ENCODE results near the gene ETNK2. TPM values are rescaled to one million over a fixed set of nuclear protein-coding genes. Genes with fewer than 3 reads are reported as not detected.

Gene ETNK2
- polyA plus RNA-seq, 1 experiment: 25.6 TPM

DNA sequence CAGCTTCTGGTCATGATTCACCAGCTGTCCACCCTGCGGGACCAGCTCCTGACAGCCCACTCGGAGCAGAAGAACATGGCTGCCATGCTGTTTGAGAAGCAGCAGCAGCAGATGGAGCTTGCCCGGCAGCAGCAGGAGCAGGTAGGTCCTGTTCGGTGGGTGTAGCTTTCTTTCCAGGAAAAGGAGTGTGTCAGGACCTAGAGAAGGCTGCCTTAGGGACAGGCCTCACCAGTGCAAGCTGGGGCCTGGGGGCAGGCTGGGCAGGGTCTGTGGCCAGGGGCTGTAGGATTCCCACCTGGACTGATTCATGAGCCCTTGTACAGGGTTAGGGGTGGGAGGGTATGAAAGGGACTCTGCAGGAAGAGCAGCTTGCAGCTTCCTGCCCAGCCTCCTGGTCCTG is 35.3 kb downstream of the ETNK2 start:
- ChIA-PET POLR2A (no interaction called here), CTCF (interaction anchor here (1.1 to 2.0 kb wide), 2 partner anchors 13 to 245 kb away, joined by 5 to 29 read pairs; no protein-coding TSS in a partner anchor)
- Histone ChIP-seq H3K27me3 (ENCODE audit: control insufficient read depth, insufficient read depth, low read length) (no peaks in the 10 kb centered on the region), H3K9me3 (ENCODE audit: control insufficient read depth, insufficient read depth, low read length) (no peaks in the 10 kb centered on the region), H3K27ac (ENCODE audit: low read depth, low read length) (no peak overlapping the region), H3K4me3 (ENCODE audit: low read depth, low read length) (no peak overlapping the region)
- no peak for DNase-seq (ENCODE audit: low read depth, low spot score)
- TF ChIP-seq, protein P1, sequence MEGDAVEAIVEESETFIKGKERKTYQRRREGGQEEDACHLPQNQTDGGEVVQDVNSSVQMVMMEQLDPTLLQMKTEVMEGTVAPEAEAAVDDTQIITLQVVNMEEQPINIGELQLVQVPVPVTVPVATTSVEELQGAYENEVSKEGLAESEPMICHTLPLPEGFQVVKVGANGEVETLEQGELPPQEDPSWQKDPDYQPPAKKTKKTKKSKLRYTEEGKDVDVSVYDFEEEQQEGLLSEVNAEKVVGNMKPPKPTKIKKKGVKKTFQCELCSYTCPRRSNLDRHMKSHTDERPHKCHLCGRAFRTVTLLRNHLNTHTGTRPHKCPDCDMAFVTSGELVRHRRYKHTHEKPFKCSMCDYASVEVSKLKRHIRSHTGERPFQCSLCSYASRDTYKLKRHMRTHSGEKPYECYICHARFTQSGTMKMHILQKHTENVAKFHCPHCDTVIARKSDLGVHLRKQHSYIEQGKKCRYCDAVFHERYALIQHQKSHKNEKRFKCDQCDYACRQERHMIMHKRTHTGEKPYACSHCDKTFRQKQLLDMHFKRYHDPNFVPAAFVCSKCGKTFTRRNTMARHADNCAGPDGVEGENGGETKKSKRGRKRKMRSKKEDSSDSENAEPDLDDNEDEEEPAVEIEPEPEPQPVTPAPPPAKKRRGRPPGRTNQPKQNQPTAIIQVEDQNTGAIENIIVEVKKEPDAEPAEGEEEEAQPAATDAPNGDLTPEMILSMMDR (IDR thresholded peaks at IDR 0.05; ENCODE audit: low read depth, low read length): no peak

DNA sequence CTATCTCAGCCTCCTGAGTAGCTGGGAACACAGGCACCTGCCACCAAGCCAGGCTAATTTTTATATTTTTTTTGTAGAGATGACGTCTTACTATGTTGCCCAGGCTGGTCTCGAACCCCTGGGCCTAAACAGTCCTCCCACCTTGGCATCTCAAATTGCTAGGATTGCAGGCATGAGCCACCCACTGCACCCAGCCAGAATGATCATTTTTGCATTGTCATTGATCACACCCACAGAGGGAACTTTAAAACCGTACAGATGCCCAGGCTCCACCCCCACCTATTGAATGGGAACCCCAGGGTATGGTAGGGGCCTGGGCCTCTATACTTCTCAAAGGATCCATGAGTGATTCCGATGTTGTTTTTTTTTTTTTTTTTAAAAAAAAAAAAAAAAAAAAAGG is 36.7 kb downstream of the ETNK2 start:
- Histone ChIP-seq H3K9me3 (ENCODE audit: control insufficient read depth, insufficient read depth, low read length) (no peaks in the 10 kb centered on the region), H3K4me3 (ENCODE audit: low read depth, low read length) (no peak overlapping the region), H3K27ac (ENCODE audit: low read depth, low read length) (no peak overlapping the region), H3K27me3 (ENCODE audit: control insufficient read depth, insufficient read depth, low read length) (no peaks in the 10 kb centered on the region)
- TF ChIP-seq, protein P1 (IDR thresholded peaks at IDR 0.05; ENCODE audit: low read depth, low read length): no peak
- DNase-seq (ENCODE audit: low read depth, low spot score): no peak
- ChIA-PET POLR2A (no interaction called here), CTCF (interaction anchor here (0.6 to 2.2 kb wide), 5 partner anchors 14 to 264 kb away, joined by 3 to 29 read pairs (median 6); no protein-coding TSS in a partner anchor)

DNA sequence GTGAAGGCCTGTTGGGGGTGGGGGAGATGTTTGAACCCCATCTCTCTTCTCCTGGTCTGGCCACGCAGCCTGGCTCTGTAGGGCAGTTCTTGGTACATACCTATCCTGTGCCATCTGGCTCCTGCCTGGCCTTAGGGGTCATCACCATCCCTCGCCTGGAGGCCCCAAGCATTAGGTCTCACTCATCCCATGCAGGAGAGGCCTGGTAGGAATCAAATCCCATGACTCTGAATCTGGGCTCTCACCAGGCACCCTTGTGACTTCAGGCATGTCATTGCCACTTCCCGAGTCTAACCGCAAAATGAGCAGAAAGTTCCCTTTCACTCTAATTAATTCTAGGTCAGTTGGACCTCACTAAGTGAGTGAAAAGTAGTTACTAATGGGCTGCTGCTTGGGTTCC is 37.2 kb downstream of the ETNK2 start:
- DNase-seq (ENCODE audit: low read depth, low spot score): no peak
- Histone ChIP-seq H3K4me3 (ENCODE audit: low read depth, low read length) (no peak overlapping the region), H3K27me3 (ENCODE audit: control insufficient read depth, insufficient read depth, low read length) (no peaks in the 10 kb centered on the region), H3K27ac (ENCODE audit: low read depth, low read length) (no peak overlapping the region), H3K9me3 (ENCODE audit: control insufficient read depth, insufficient read depth, low read length) (no peaks in the 10 kb centered on the region)
- ChIA-PET CTCF (interaction anchor here (2.2 kb wide), 1 partner anchor 243 kb away, joined by 11 read pairs; no protein-coding TSS in a partner anchor), POLR2A (no interaction called here)
- TF ChIP-seq, protein P1 (IDR thresholded peaks at IDR 0.05; ENCODE audit: low read depth, low read length): no peak

DNA sequence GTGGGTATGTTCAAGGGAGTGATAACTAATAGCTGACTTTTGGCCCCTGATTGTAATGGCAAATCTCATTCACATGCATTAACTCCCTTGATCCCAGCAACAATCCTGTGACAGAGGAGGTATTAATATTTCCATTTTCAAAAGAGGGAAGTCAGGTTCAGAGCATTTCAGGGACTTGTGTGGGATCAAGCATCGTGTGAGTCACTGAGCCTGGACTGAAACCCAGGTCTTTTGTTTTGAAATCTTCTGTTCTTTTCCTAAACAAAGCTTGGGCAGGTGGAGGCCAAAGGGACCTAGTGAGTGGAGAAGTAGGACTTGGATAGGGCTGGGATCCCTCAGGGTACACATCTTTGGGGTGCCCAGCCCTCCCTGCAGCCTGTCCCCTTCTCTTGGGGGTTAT is 37.9 kb downstream of the ETNK2 start:
- ChIA-PET POLR2A (no interaction called here), CTCF (interaction anchor here (0.6 to 2.2 kb wide), 5 partner anchors 13 to 243 kb away, joined by 4 to 11 read pairs (median 4); no protein-coding TSS in a partner anchor)
- Histone ChIP-seq H3K27me3 (ENCODE audit: control insufficient read depth, insufficient read depth, low read length) (peaks cover 2% of the 10 kb centered on the region), H3K4me3 (ENCODE audit: low read depth, low read length) (no peak overlapping the region), H3K9me3 (ENCODE audit: control insufficient read depth, insufficient read depth, low read length) (no peaks in the 10 kb centered on the region), H3K27ac (ENCODE audit: low read depth, low read length) (no peak overlapping the region)
- DNase-seq (ENCODE audit: low read depth, low spot score): no peak
- TF ChIP-seq, protein P1 (IDR thresholded peaks at IDR 0.05; ENCODE audit: low read depth, low read length): no peak

DNA sequence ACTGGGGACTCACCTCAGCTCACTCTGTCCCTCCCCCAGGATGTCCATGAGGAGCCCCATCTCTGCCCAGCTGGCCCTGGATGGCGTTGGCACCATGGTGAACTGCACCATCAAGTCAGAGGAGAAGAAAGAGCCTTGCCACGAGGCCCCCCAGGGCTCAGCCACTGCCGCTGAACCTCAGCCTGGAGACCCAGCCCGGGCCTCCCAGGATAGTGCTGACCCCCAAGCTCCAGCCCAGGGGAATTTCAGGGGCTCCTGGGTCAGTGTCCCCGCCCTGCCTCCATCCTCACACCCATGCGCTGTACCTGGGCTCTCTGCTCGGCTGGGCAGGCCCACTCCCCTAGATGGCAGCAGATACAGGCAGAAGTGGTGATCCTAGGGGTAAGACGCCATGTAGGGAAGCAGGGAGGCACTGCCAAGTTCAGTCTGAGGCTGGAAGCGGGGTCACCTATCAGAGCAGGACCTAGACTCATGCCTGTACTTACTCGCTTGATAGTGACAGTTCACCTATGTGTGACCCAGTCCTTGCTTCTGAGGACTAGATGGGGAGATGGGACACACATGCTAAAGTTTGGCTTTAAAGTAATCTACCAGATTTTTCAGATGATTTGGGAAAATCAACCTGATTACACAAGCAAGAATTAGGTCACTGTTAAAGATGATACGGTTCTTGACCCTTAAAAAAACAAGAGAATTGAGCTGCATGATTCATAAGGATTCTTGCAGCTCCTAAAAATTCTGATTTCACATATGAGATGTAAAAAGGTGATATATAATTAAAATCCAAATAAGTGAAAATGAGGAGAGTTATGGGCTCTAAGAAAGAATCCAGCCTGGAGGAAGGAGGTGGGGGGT is 38.7 kb downstream of the ETNK2 start:
- ChIA-PET CTCF (interaction anchor here (0.6 to 2.2 kb wide), 5 partner anchors 14 to 242 kb away, joined by 4 to 11 read pairs (median 4); no protein-coding TSS in a partner anchor), POLR2A (no interaction called here)
- Histone ChIP-seq H3K27ac (ENCODE audit: low read depth, low read length) (no peak overlapping the region), H3K4me3 (ENCODE audit: low read depth, low read length) (no peak overlapping the region), H3K27me3 (ENCODE audit: control insufficient read depth, insufficient read depth, low read length) (peaks cover 5% of the 10 kb centered on the region), H3K9me3 (ENCODE audit: control insufficient read depth, insufficient read depth, low read length) (no peaks in the 10 kb centered on the region)
- TF ChIP-seq, protein P1 (IDR thresholded peaks at IDR 0.05; ENCODE audit: low read depth, low read length): no peak
- no peak for DNase-seq (ENCODE audit: low read depth, low spot score)

Measured in AG04450 (cell line).